SKM-1 (cell line): ENCODE results near the gene NFKB1.
"Not testable (repeated sequence)": the region's sequence is repeated elsewhere in the genome, so short reads cannot be mapped to it uniquely, and the experiment has no call there.

Experiments used
- DNase-seq: peaks from one replicate; lab custom pipeline; 2025; ENCODE audit not compliant: unreplicated experiment; lab: John Stamatoyannopoulos, UW

Gene NFKB1

GRCh38 chr4:102619776-102620631 is 118.8 kb downstream of the NFKB1 start:
- not testable (repeated sequence) for DNase-seq

DNA sequence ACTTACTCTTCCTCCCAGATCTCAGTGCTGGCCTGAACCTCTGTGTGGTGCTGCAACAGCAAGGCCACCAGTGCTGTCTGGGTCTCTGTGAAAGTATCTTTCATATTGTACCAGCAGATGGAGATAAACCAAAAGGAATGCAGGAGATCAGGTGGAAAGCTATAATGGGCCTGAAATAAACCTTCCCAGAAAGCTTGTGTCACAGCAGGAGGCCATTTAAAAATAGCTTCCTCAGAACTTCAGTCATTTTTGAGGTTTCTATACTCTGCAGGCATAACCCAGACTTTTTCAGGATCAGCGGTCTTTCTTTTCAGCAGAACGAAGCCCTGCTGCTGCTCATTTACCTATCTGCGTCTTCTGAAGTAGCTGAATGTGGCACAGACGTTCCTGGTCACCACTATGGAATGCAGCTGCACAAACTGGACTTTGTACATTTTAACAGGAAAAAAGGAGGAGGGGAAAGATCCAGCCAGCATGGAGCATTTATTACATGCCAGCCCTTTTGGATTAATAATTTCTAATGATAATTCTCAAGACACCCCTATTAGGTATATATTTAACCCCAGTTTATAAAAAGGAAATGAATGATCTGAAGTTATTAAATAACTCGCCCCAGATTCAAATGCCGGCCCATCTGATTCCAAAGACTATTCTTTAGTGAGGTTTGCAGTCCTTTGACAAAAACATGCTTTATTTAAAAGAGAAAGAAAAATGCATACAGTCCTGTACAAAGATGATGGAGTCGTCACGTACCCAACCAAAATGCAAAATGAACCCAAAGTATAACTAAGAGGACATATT is 119.7 kb downstream of the NFKB1 start:
- no peak for DNase-seq

GRCh38 chr4:102623622-102624021 is 122.5 kb downstream of the NFKB1 start:
- no peak for DNase-seq

- DNase-seq: no peak
Measured at GRCh38 chr4:102624505-102624904, 123.3 kb downstream of the NFKB1 start.

- peak; percentile 33 for DNase-seq
Measured at GRCh38 chr4:102625232-102625930, 124.2 kb downstream of the NFKB1 start.

GRCh38 chr4:102627831-102628523 is 126.8 kb downstream of the NFKB1 start:
- DNase-seq: no peak

GRCh38 chr4:102629673-102630072 is 128.5 kb downstream of the NFKB1 start:
- DNase-seq: no peak

DNA sequence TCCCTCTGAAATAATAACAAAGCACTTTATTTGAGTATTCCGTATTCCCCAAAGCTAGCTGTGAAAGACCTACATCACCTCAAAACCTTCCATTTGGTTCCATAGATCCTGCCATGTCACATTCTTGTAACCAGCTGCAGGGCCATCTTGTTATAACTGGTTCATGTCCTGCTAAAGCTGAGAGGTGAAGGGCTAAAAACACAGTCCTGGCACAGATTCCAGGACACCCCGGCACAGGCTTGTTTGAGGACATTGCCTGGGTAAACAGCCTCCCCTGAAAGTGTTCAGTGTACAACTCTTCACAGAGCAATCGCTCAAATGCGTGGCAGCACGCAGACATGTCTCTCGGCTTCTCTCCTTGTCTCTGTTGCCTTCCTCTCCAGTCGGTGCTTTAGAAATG is 130.5 kb downstream of the NFKB1 start:
- DNase-seq: no peak

DNA sequence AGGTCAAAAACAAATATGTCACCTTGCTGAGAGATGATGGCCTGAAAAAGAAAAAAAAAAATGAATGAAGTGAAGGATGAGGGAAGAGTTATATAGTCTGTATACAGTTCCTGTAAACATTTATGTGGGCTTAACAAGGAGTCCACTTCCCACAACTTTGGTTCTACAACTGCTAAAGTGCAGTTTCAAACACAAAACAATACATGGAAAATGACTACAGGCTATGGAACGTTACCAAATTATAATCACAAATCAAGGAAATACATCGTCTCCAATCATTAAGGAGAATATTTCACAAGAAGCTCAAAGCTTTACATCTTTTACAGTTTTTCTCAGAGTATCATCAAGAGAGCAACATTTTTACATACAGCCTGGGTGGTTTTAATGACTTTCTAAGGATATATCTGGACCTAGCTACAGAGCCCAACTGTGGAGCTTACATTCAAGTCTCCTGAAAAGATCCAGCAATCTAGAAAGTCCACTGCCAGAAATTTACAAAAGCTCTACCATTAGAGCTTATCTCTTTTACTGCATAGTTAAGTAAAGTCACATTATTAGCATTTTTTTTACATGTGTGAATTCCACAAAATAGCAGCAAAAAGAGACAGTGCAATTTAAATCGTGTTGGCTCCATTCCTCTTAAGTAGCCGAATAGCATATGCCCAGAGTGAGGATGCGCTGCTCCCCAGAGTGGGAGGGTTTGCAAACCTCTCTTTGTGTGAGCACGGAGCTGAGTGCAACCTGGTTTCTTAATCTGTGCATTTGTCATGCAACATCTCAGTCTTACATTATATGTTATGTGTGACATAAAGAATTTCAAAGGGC is 131.3 kb downstream of the NFKB1 start:
- DNase-seq: no peak

DNA sequence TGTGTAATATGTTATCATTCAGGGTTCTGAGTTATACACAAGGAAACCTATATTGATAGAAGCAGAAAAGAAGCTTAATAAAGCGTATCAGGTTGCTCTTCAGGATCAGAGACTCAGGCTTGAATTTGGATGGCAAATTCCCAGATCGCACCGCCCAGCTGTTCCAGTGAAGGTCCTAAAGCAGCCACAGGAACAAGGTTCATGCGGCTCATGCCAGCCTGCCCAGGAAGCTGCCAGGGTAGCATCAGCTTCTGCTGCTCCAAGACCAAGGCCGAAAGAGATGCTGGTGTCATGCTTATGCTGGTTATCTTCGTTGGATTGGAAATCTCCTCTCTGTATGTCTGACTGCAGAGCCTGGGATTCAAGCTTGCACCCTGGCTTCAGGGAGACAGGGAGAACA is 131.9 kb downstream of the NFKB1 start:
- DNase-seq: no peak

DNA sequence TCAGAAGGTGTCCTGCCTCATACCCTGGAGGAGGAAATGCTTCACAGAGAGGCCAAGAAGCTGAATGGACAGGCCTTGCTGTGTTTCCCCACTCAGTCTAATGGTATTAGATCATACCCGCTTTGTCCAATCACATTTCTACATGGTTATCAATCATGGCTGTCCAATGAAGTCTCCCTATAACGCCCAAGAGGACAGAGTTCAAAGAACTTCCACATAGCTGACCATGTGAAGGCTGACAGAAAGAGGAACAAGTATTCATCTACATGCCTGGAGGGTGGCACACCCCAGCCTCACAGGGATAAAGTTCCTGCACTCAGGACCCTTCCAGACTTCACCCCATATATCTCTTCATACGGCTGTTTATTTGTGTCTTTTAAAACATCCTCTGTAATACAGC is 136.2 kb downstream of the NFKB1 start:
- DNase-seq: no peak

DNA sequence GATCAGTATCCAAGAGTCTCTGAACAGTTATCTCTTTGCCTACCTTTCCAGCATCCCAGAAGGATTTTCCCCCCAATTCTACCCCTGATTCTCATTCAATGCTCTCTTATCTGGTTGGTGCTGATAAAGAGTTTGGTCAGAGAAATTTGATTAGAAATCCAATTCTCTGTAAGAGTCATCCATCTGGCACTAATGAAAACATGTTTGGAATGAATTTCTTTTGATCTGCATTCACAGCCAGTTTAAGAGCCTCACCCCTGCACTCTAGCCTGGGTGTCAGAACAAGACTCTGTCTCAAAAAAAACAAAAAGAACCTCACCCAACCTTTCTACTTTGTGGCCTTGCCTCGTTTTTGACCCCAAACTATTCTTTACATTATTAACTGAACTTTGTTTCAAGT is 137.5 kb downstream of the NFKB1 start:
- no peak for DNase-seq

GRCh38 chr4:102639598-102639997 is 138.4 kb downstream of the NFKB1 start:
- DNase-seq: no peak

DNA sequence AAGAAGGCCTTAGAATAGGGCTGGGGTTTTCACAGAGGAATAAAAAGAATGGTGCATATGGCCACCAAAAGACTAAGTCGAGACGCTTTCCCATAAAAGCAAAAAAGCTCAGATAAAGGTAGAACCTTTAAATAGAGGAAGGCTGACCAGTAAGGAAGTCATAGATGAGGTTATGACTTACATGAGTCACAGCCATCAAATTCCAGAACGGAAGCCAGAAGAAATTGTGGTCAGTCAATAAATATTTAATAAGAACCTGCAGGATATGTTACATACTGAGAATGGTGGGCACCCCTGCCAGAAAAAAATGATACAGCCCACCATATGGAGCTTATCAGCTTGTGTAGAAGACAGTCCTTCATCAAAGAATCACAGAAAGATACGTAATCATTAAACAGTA is 139.5 kb downstream of the NFKB1 start:
- DNase-seq: no peak

- no peak for DNase-seq
Measured at GRCh38 chr4:102641793-102642192, 140.6 kb downstream of the NFKB1 start.

DNA sequence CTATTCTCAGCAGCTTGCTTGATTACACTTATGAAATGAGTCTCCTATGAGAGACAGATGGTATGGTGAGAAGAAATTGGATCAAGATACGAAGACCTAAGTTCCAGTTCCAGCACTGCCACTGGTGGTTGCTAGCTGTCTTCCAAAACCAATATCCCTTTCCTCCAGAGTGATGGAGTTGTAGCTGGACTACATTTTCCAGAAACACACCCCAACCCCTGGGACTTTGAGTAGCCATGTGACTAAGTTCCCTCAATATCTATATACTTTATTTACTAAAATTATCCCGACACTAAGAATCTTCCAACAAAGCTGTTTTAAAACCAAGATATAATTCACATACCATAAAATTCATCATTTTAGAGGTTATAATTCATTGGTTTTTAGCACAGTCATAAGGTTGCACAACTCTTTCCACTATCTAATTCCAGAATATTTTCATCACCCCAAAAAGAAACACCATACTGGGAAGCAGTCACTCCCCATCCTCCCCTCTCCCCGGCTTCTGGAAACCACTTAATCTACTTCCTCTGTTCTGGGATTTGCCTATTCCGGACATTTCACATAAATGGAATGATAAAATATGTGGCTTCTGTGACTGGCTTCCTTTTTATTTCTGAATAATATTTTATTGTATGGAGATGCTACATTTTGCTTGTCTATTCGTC is 141.6 kb downstream of the NFKB1 start:
- no peak for DNase-seq

- no peak for DNase-seq
Measured at GRCh38 chr4:102647117-102647516, 146.0 kb downstream of the NFKB1 start.

DNA sequence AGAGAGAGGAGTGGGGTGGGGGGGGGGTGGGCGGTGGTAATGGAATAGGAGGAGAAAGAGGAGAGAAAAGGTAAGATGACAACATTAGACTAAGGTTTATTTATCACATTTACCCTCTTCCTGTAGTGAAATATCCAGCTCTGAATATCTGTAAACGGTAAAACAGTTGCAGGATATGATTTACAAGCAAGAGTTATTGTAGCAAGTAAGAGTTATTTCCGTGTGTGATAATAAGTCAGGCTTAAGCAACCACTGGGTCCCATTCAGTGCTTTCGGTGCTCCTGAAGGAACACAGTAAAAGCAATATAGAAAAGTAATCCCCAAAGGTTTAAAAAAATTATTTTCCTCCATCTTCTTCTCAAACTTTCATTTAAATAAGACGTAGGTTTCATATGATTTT is 156.0 kb downstream of the NFKB1 start:
- DNase-seq: no peak

- DNase-seq: no peak
Measured at GRCh38 chr4:102663073-102663472, 161.9 kb downstream of the NFKB1 start.

DNA sequence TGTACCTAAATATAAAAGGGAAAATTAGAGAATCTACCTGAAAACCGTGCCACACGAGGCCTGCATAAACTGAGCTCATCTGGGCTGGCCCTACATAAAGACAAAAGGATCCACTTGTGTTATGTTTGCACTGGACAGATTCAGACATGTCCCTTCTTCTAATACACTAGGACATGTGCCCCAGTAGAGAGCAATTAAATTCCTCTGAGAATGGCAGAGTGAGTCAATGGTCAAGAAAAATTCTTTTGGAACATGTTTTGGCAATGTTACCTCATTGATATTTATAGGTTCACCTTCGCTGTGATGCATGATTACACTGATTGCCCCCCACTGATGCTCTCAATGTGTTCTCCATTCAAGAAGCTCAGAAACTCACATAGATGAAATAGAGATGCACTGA is 164.4 kb downstream of the NFKB1 start:
- DNase-seq: no peak
